GM10266 (cell line): ENCODE data around the gene BAD.

Experiments used
- DNase-seq: peaks from one replicate; pipeline ENCODE4 v3.0.0; 2012; ENCODE audit errors: extremely low spot score
- TF ChIP-seq, protein P1 (sequence below): IDR thresholded peaks from 2 replicates; pipeline ENCODE4 v1.5.1; 2012; ENCODE audit warnings: mild to moderate bottlenecking, low read depth; ENCODE audit not compliant: control insufficient read depth, insufficient read depth; ENCODE audit errors: missing control alignments

BAD gene

DNA sequence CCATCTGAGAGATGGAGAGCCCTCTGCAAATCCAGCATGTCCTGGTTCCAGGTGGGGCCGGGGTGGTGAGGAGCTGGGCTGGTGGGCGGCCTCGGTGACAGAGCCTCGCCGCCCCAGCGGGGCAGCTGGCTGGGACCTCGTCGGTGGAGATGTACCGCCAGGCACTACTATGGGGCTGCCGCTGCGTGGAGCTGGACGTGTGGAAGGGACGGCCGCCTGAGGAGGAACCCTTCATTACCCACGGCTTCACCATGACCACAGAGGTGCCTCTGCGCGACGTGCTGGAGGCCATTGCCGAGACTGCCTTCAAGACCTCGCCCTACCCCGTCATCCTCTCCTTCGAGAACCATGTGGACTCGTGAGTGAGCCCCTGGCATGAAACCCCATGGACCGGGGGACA is 26.1 kb downstream of the BAD start:
- TF ChIP-seq, protein P1, sequence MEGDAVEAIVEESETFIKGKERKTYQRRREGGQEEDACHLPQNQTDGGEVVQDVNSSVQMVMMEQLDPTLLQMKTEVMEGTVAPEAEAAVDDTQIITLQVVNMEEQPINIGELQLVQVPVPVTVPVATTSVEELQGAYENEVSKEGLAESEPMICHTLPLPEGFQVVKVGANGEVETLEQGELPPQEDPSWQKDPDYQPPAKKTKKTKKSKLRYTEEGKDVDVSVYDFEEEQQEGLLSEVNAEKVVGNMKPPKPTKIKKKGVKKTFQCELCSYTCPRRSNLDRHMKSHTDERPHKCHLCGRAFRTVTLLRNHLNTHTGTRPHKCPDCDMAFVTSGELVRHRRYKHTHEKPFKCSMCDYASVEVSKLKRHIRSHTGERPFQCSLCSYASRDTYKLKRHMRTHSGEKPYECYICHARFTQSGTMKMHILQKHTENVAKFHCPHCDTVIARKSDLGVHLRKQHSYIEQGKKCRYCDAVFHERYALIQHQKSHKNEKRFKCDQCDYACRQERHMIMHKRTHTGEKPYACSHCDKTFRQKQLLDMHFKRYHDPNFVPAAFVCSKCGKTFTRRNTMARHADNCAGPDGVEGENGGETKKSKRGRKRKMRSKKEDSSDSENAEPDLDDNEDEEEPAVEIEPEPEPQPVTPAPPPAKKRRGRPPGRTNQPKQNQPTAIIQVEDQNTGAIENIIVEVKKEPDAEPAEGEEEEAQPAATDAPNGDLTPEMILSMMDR: no peak
- DNase-seq: no peak

DNA sequence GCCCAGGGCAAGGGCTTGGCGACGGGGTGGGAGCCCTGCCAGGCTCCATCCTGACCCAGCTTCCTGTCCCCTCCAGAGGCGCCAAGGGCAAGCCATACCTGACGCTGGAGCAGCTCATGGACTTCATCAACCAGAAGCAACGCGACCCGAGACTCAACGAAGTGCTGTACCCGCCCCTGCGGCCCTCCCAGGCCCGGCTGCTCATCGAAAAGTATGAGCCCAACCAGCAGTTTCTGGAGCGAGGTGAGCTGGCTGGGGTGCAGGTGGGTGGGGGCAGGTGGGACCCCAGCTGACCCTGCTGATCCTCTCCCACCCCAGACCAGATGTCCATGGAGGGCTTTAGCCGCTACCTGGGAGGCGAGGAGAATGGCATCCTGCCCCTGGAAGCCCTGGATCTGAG is 28.2 kb downstream of the BAD start:
- TF ChIP-seq, protein P1: no peak
- DNase-seq: no peak

DNA sequence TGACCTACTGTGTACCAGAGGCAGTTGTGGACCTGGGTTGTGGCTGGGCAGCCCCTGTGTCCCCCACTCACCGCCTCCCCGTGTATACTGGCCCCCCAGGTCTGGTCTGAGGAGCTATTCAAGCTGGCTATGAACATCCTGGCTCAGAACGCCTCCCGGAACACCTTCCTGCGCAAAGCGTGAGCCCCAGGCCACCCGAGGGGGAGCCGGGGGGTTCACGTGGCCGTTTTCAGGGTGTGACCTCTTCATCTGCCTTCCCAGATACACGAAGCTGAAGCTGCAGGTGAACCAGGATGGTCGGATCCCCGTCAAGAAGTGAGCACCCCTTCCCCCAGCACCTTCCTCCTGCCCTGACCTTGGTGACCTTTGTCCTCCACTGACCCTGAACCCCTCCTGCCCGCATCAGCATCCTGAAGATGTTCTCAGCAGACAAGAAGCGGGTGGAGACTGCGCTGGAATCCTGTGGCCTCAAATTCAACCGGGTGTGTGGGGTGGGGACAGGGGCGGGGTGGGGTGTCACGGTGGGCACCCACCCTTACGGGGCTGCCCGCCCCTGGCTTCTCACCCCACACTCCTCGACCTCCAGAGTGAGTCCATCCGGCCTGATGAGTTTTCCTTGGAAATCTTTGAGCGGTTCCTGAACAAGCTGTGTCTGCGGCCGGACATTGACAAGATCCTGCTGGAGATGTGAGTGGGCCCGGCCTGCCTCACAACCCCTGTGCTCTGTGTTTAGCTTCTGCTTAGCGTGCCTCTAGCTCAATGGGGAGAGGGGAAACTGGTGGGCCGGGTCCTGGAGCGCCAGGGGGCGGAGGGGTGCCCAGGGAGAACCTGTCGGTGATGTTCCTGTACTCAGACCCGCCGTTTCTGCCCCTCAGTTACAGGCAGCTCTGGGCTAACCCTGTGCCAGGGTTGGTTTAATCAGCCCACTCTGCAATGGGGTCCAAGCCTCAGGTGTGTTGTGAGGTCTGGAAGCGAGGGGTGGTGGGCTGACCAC is 29.0 kb downstream of the BAD start:
- TF ChIP-seq, protein P1: no peak
- DNase-seq: no peak

DNA sequence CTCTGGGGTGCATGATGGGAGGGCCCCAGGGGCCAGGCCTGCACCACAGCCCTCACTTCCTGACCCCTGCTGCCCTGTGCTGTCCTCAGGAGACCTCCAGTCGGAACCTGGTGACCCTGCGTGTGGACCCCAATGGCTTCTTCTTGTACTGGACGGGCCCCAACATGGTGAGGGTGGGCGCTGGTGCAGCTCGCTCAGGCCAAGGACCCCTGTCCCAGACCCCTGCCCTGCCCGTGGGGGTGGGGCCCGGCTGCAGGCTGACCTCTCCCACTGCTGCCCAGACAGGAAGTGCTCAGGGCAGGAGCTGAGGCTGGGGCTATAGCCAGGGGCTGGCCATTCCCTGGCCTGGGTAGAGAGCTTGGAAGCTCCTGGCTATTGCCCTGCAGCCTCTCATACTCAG is 30.1 kb downstream of the BAD start:
- TF ChIP-seq, protein P1: no peak
- no peak for DNase-seq

DNA sequence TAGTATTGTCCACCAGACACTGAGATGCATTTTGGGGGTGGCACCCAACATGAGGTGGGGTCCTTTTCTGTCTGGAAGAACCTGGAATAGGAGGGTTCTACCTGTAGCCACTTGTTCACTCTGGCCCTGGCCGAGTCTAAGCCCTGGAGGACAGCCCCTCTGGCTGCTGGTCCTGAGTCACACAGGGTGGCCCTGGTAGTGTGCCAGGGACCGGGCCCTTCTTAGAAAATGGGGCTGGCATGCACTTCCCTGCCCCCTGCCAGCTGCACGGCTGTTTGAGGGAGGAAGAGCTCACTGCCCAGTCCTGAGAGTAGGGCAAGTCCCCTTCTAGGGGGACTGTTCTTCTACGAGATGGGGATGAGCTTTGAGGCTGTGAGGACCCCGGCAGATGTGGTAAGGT is 31.0 kb downstream of the BAD start:
- TF ChIP-seq, protein P1: no peak
- no peak for DNase-seq

DNA sequence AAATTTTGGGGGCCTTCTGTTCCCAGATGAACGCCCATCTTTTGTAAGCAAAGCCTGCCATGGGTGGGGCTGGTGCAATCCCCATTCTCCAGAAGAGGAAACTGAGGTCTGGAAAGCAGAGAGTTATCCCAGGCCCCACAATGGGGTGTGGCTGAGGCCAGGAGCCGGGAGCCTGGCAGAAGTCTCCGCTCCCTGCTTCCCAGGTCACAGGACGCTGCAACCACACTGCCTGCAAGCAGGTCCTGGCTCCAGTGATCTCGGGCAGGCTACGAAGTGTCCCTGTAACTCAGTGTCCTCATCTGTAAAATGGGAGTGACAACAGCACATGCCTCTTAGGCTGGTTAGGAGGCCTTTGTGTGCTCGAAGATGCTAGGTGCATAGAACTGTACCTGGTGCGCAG is 31.4 kb downstream of the BAD start:
- no peak for DNase-seq

More for the DNA sequence above, 31.4 kb downstream of the BAD start:
- TF ChIP-seq, protein P1: no peak
